ENCODE measurements around the gene LAMB4. TPM values are rescaled to one million over a fixed set of nuclear protein-coding genes. Genes with fewer than 3 reads are reported as not detected.

The LAMB4 gene
- total and polyA plus RNA-seq, 2 of the 4 experiments (the other 2 are of a cell fraction), result 0.12 to 0.18 TPM

DNA sequence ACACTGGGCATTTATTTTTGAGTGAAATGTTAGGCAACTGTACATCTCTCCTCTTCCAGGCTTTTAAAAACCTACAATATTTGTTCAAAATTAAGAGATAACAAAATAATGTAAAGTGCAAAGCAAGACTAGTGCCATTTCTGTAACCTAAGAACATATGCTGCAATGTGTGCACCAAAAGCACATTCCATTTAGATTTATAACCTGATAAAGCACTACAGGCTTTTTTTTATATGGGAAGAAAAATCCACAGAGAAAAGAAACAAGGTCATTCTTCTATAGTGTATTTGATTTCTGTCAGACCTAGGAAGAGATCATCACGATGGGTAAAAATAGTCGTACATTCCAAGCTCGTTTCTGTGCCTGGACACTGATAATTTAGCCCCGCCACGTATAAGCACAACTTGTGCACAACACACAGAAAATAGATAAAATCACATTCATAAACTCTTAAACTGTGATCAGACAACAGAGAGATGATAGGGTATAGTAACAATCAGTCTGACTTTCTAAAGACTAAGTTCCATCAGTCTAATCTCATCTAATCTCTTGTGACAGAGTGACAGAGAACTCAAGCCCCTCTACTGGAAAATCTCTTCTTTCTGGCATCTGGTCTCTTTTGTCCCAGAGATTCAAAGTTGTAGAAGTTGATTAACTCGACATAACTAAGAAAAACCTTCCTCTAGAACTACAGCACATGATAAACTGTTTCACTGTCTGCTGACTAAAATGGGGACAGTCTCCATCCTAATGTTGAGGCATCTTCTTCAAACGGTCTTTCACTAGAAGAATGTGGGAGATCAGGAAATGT lies 133.9 kb downstream of the LAMB4 start:
- peaks cover 26% of the 10 kb centered on the region for H3K4me1 ChIP-seq (ENCODE audit: control insufficient read depth, insufficient read depth, low read length)
- peaks cover 28% of the 10 kb centered on the region for H4K20me1 ChIP-seq (ENCODE audit: insufficient read depth, low read length)
- H3K18ac ChIP-seq (ENCODE audit: low read depth, low read length), result peak overlapping the region; percentile 81
- H3K14ac ChIP-seq (replicated peaks; ENCODE audit: low read depth, low read length), result peak overlapping the region; percentile 14; the same call in 1 of the 2 replicates
- H3K4ac ChIP-seq (ENCODE audit: low read depth, low read length), result peak overlapping the region; percentile 6; the same call in 1 of the 2 replicates
- peak overlapping the region; percentile 67 for H2BK5ac ChIP-seq (ENCODE audit: low read depth, low read length, poor library complexity, severe bottlenecking)
- TF ChIP-seq CEBPB (IDR thresholded peaks at IDR 0.05; ENCODE audit: low read depth, low read length) (peak; percentile 67; the same call in 1 of the 2 replicates), BHLHE40 (IDR thresholded peaks at IDR 0.05; ENCODE audit: low read depth, low read length) (no peak)
- CTCF ChIA-PET, result interaction anchor here (0.7 kb wide), 1 partner anchor 62 kb away, joined by 3 read pairs; no protein-coding TSS in a partner anchor
- H3K23ac ChIP-seq (ENCODE audit: low read depth, low read length), result peak overlapping the region; percentile 44
- POLR2A ChIA-PET (ENCODE audit: unreplicated experiment), result interaction anchor here (0.6 to 1.4 kb wide), 2 partner anchors 14 to 150 kb away, joined by 4 to 5 read pairs; no protein-coding TSS in a partner anchor
- peaks cover 51% of the 10 kb centered on the region for H3K36me3 ChIP-seq (ENCODE audit: control insufficient read depth, insufficient read depth, low read length)
- peaks cover 15% of the 10 kb centered on the region for H3K9me1 ChIP-seq (ENCODE audit: insufficient read depth, low read length)
- dilution Hi-C loops (cut with HindIII; ENCODE audit: low sequenced_read_pairs, unreplicated experiment) (no loop called here), intact Hi-C loops (cut with micrococcal nuclease) (no loop called here), in situ Hi-C loops (cut with MboI; ENCODE audit: low sequenced_read_pairs) (no loop called here)
- peak overlapping the region; percentile 72; the same call in 1 of the 3 replicates for H2BK15ac ChIP-seq (ENCODE audit: low read depth, low read length)
- H2AK9ac ChIP-seq (replicated peaks; ENCODE audit: low read depth, low read length, poor library complexity), result no peak overlapping the region
- peaks cover 15 to 53% of the 10 kb centered on the region in 2 experiments for H3K79me1 ChIP-seq (ENCODE audit: low read depth in 1 of 2, low read length in 2 of 2)
- no peak overlapping the region; the same call in 1 of the 2 replicates for H4K91ac ChIP-seq (ENCODE audit: insufficient read depth, low read depth, low read length)
- no peaks in the 10 kb centered on the region for H3K9me3 ChIP-seq (ENCODE audit: control insufficient read depth, insufficient read depth, low read length)
- no TSS peak for BruUV-seq (replicated peaks)
- H2BK120ac ChIP-seq (ENCODE audit: low read depth, low read length), result peak overlapping the region; percentile 23; the same call in 1 of the 2 replicates
- H3K56ac ChIP-seq (ENCODE audit: extremely low read depth, insufficient read depth, low read length), result peak overlapping the region; percentile 11; the same call in 1 of the 2 replicates
- H3K27ac ChIP-seq (ENCODE audit: insufficient read depth, low read length), result peak overlapping the region; percentile 84; the same call in 1 of the 2 replicates
- 50% methylated on average over 1 of the region's 7 CpGs; no CpG with 5 or more reads in 1 of the 2 experiments for WGBS, 2 experiments (ENCODE audit: extremely low coverage in 2 of 2, insufficient read length in 1 of 2)
- peak overlapping the region; percentile 30; the same call in 1 of the 2 replicates for H2BK20ac ChIP-seq (ENCODE audit: low read depth, low read length)
- peak overlapping the region; percentile 65; the same call in 1 of the 2 replicates for H3K9ac ChIP-seq (ENCODE audit: low read depth, low read length)
- H4K5ac ChIP-seq (ENCODE audit: low read depth, low read length), result peak overlapping the region; percentile 18; the same call in 1 of the 2 replicates
- no peak overlapping the region for H3K4me3 ChIP-seq (ENCODE audit: insufficient read depth, low read depth, low read length)
- no peak overlapping the region for H2AFZ ChIP-seq (replicated peaks; ENCODE audit: low read length, poor library complexity)
- H3K27me3 ChIP-seq (ENCODE audit: control insufficient read depth, insufficient read depth, low read length), result no peaks in the 10 kb centered on the region
- H3K4me2 ChIP-seq (ENCODE audit: low read depth, low read length), result peak overlapping the region; percentile 66
- peak; percentile 16 for ATAC-seq (ENCODE audit: low read depth)
- DNase-seq, result peak; percentile 71
- H2AK5ac ChIP-seq (ENCODE audit: low read depth, low read length), result peak overlapping the region; percentile 61; the same call in 1 of the 2 replicates
- H4K8ac ChIP-seq (ENCODE audit: low read depth in 2 of 2, low read length in 2 of 2), result peak overlapping the region; percentile 10 to 13; a peak in 3 of 4 replicates
